Measurements from ENCODE around the gene SMARCB1.

SMARCB1 gene

DNA sequence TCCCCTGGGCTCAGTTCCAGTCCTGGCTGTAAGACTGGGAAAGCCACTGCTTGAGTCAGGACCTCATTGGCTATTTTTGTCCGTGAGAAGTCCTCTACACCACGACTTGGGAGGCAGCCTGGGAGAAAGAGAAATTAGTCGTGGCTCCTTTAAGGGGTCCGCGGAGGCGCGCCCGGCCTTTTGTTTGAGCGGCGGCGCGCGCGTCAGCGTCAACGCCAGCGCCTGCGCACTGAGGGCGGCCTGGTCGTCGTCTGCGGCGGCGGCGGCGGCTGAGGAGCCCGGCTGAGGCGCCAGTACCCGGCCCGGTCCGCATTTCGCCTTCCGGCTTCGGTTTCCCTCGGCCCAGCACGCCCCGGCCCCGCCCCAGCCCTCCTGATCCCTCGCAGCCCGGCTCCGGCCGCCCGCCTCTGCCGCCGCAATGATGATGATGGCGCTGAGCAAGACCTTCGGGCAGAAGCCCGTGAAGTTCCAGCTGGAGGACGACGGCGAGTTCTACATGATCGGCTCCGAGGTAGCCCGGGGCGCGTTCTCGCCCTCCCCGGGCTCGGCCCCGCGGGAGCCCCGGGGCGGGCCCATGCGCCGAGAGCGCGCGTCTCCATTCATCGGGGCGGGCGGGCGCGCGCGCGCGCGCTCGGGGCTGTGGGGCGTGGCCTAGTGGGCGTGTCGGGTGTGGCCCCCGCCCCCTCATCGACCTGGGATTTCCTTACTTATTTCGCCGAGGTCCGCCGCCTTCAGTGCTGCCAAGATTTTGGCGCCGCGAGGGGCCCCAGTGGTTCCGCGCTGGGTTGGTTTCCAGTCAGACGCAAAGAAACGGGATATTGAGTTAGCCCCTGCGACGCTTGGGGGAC is at the start of gene SMARCB1:
SMARCB1 (plus strand) TSS at position 215 of the 848 bp plus-strand sequence; CDS start at position 419, 204 bp downstream.
- DNase-seq (ENCODE audit: low read depth in 2 of 2), result peak; percentile 83 to 88

DNA sequence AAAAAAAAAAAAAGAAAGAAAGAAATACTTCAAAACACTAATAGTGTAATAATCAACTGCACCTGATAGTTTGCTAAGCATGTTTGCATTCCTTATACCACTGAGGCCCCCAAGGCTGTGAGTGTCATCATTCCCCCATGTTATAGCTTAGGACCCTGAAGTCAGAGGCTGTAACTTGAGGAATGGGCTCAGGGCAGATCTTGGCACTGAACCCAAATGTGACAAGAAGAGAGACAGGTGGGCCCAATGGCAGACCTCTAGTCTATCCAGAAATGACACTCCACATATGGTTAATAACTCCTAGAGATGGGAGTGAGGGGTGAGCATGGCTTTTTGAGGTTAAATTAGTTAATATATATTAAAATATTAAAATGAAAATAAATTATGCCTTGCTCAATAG is 49.1 kb upstream of the SMARCB1 start:
- no peak for DNase-seq (ENCODE audit: low read depth in 2 of 2)

DNA sequence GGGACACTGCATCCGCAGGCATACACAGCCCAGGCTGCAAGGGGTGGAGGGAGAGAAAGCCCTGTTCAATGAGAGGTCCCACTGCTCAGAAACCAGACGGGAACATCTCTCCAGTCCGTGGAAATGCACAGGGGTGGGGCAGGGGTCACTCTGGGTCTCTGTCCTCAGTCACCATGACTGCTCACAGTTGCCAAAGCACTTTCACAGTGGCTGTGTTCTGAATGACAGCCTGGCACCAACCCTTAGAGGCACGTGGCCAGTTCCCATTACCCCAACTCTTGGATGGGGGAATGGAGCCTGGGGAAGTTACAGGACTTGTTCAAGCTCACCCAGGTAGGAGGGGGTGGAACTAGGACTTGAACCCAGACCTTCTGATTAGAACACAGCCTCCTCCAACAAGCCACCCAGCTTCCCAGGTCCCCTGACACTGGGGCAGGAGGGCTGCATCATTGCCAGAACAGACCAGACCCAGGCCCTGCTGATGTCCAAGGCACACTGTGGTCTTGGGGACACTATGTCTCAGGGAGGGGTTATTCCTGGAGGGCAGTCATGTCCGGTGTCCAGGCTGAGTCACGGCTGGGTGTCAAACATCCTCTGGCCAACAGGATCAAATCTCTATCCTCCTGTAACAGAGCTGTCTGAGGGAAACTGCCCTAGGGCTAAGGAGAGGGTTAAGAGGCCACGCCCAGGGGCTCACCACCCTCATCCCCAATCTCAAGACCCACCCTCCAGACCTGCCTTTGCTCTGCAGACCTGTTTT is 44.1 kb upstream of the SMARCB1 start:
- no peak for DNase-seq (ENCODE audit: low read depth in 2 of 2)

DNA sequence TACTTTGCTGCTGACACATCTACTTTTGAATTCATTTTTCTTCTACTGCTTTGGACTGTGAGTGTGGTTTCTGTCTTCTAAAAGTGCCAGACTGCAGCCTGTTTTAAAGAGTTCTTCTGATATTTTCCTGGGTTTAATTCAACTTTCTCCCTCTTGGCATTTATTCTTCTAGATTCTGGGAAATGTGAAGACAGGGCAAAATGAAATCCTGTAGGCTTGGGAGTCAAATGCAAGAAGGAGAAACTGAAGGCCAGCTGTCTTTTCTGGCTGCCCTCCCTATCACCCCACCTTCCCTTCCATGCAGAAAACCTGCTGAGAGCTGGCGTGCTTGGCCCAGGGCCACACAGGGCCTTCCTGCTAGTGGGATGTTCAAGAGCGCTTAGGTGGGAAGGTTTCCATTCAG is 43.5 kb upstream of the SMARCB1 start:
- DNase-seq (ENCODE audit: low read depth in 2 of 2), result no peak

DNA sequence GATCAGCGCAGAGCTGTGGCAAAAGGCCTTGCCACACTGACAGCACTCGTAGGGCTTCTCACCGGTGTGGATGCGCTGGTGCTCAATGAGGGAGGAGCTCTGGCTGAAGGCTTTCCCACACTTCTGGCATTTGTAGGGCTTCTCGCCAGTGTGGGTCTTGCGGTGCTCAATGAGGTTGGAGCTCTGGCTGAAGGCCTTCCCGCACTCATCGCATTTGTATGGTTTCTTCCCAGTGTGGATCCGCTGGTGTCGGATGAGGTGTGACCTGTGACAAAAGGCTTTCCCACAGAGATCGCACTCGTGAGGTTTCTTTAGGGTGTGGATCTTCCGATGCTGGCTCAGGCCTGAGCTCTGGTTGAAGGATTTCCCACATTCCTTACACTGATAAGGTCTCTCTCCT is 42.8 kb upstream of the SMARCB1 start:
- no peak for DNase-seq (ENCODE audit: low read depth in 2 of 2)

DNA sequence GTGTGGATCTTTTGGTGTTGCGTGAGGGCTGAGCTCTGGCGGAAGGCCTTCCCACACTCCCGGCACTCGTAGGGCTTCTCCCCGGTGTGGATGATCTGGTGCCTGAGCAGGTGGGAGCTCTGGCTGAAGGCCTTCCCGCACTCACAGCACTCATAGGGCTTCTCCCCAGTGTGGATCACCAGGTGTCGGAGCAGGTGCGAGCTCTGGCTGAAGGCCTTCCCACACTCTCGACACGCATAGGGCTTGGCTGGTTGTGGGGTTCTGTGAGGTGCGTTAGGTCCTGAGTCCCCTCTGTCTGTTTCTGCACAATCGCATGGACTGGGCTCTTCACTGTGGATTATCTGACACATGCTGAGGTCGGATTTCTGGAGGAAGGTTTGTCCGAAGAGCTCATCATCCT is 42.3 kb upstream of the SMARCB1 start:
- DNase-seq (ENCODE audit: low read depth in 2 of 2), result no peak

DNA sequence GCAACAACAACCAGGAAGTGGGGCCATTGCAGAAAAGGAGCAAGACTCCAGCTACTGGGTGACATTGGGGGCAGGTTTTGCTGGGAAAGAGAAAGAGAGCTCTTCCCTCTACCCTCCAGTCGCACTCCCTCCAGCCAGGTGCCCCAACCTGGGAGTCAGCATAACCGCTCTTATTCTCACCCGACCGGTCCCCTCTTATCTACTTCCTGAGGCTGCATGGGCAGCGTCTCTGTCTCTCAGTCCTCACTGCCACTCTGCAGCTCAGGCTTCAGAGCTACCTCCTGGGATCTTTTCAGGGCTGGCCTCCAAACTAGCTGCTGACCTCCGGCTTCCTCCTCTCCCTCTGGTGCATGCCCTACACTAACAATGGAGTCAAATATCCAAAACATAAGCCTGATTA is 41.0 kb upstream of the SMARCB1 start:
- DNase-seq (ENCODE audit: low read depth in 2 of 2), result no peak

DNA sequence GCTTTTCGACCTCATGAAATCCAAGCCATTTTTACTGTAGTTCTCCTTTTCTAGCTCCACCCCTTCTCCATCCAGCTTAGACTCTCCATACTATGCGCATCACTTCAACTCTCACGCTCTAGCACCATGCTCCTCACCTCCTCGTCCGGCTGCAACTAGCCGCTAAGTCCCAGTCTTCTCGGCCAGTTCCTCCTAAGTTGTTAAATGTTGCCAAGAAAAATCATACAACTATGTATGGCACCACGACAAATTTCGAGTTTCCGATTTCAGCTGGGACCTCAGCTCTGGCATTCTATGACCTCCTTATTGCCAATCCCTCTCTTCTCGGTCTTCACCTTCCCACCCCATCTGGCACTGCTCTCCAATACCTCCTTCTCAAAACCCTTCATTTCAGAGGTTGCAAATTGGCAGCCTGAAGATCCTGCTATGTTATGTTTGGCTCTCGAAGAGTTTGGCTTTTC is 36.9 kb upstream of the SMARCB1 start:
- DNase-seq (ENCODE audit: low read depth in 2 of 2), result no peak

DNA sequence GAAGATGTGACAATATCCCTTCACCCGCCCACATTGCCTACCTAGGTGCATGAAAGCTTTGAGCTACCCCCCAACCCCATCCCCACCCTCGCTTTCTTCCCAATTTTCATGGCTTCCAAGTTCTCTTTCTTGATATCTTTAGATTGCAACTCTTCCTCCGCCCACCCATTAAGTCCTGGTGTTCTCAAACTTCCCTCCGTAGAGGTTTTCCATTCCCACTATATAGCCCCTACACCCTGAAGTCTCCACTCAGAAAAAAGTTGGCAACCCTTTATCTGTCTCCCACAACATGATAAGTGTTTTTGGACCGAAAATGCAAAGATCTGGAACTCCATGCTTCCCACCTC is 36.4 kb upstream of the SMARCB1 start:
- DNase-seq (ENCODE audit: low read depth in 2 of 2), result no peak

DNA sequence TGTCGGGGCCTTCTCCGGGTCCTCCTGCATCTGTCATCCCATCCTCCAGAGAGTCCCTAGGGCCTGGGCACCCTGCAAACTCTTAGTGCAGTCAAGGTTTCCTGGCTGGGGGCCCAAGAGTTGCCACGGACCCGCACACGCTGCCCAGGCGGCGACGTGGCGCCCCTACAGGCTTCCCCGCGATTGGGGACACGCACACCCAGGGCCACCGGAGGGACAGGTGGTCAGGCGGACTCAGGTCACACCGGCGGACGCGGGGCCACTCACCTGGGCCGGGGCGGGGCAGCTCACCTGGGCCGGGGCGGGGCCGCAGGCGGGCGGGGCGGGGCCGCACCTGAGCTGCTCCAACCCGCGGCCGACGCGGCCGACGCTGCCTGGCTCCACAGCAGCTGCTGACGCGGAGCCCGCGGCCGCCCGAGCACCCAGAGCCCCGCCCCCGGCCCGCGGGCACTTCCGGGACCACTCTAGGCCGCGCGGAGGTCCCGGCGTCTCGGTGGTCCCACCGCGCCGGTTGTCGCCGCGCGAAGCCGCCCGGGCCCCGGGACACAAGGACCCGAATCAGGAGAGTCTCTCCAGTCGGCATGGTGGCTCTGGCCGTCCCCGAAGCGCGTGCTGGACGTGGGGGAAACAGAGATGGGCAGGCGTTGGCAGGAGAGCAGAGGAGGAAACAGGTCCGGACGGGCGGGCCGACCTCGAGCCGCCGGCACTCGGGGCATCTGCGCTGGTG is 35.9 kb upstream of the SMARCB1 start, which contains the start of gene ZNF70:
ZNF70 (minus strand) TSS at position 399 of the 727 bp plus-strand sequence. CDS start 5,972 bp downstream, outside the sequence.
- DNase-seq (ENCODE audit: low read depth in 2 of 2), result peak; percentile 67 to 69

DNA sequence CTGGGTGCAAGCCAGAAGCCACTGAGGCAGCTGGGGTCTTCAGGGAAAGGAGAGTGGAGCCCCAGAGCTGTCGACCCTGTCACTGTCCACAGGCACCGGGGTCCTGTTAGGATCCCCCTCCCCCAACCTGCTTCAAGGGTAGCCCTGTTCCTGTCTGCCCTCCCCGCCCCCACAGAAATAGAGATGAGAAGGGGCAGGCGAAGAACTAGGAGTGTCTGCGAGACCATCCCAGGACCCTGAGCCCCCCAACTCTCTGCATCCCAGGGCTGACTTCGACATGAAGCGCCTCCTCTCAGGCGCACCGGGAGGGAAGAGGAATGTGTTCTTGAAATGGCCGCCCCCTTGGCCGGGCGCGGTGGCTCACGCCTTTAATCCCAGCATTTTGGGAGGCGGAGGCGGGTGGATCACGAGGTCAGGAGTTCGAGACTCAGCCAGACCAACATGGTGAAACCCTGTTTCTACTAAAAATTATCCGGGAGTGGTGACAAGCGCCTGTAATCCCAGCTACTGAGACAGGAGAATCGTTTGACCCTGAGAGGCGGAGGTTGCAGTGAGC is 35.2 kb upstream of the SMARCB1 start:
- no peak for DNase-seq (ENCODE audit: low read depth in 2 of 2)

DNA sequence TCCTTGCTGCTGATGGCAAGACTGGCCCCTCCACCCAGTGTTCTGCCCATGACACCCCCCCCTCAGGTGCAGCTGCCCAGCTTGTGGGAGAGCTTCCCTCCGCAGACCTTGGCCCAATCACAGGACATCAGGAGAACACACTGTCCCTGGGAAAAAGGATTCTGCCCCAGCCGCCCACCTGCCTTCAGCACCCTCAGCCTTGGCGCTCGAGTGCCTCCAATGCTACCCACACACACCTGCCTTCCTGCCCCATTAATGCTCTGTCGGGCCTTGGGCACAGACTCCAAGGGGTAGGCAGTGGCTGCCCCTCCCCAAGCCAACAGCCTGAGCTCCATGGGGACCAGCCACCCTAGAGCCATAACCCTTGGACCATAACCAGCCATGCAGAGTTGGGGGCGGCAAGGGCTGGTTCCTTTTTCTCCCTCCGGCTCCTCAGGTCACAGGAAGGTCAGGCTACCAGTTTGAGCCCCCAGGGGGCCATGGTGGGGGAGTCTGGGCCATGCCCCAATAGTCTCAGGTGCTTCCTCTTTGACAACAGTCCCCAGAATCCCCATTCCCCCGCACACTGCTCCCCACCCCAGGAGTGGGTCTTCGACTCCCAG is 34.6 kb upstream of the SMARCB1 start:
- no peak for DNase-seq (ENCODE audit: low read depth in 2 of 2)

DNA sequence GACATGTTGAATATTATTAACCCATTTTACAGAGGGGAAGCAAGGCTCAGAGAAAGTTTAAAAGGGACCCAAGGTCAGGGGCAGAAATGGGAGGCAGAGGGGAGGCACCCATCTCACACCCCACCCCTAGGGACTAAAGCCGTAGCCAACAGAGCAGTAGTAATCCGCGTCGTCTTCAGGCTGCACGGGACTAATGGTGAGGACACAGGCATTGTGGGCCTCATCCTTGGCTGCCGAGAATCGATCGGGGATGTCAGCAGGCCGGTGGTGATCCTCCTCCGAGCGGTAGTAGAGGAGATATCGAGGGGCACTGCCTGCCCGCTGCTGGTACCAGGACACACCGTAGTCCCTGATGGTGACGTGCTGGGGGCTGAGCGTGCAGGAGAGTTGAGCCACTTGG is 34.0 kb upstream of the SMARCB1 start:
- no peak for DNase-seq (ENCODE audit: low read depth in 2 of 2)

DNA sequence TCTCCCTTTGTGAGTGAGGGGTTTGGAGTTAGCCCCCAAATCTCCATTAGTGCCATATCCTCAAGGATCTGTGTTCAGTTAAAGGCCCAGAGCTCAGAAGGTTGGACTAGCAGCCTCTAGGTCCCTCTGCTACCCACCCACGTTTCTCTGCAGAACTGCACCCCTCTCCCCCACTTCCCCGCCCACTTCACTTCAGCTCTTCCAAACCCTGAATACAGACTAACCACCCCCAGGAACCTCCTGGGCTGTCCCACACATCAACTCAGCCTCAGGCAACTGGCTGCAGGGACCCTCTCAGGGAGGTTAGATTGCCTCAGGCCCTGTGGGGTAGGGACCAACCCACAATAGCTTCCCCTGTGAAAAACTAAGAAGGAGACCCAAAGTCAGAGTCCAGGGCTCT is 33.4 kb upstream of the SMARCB1 start:
- DNase-seq (ENCODE audit: low read depth in 2 of 2), result no peak

DNA sequence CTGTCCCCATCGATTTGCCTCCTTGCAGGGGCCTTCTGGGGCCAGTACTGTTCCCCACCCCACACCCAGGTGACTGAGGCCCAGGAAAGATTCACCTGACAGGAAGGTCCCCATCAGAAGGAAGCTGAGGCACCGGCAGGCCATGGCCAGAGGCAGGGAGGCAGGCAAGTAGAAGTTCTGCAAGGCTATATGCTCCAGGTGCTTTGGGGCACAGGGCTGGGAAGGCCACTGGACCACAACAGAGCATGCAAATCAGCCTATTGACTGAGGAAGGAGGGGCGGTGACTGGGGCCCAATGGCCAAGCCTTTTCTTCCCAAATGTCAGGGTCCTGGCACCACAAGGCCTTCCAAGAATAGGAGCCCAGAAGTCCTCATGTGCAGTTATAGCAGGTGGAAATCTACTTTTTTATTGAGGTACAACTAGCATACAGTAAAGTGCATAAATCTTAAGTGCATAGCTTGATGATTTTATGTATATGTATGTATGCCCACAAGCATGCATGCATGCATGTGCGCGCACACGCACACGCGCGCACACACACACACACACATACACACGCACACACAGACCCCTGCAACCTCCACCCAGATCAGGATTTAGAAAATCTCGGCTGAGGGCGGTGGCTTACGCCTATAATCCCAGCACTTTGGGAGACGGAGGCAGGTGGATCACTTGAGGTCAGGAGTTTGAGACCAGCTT is 32.4 kb upstream of the SMARCB1 start, which contains the start of gene VPREB3:
VPREB3 (minus strand) TSS at position 206 of the 700 bp plus-strand sequence; CDS start at position 144, 62 bp downstream.
- DNase-seq (ENCODE audit: low read depth in 2 of 2), result no peak

DNA sequence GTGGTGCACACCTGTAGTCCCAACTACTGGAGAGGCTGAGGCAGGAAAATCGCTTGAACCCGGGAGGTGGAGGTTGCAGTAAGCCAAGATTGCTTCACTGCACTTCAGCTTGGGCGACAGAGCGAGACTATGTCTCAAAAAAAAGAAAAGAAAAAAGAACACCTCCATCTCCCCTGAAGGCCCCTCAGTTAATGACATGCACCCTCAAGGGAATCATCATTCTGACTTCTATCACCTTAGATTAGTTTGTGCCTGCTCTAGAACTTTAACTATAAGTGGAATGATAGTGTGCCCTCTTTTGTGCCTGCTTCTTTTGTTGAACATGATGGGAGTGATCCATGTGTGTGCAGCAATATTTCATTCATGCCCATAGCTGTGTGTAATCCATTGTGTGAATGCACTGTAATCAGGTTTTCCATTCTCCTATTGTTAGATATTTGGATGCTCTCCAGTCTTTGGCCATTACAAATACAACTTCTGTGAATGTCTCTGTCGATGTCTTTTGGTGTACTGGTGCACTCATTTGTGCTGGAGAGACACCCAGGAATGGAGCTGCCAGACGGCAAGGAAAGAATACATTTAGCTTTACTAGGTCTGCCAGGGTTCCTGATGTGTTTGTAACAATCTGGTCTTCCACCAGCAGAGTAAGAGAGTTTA is 31.7 kb upstream of the SMARCB1 start:
- no peak for DNase-seq (ENCODE audit: low read depth in 2 of 2)

DNA sequence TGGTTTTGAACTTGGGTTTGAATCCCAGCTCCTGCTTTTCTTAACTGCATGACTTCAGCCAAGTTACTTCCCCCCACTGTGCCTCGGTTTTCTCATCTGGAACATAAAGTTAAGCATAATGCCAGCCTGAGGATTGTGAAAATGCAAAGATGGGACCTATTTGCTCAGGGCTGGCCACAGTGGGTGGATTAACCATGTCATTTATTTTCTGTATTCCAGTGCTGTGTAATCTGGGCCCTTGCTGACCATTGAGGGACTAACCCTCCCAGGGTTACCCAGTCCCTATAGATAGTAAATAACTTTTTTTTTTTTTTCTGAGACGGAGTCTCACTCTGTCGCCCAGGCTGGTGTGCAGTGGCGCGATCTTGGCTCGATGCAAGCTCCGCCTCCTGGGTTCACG is 31.1 kb upstream of the SMARCB1 start:
- DNase-seq (ENCODE audit: low read depth in 2 of 2), result no peak

DNA sequence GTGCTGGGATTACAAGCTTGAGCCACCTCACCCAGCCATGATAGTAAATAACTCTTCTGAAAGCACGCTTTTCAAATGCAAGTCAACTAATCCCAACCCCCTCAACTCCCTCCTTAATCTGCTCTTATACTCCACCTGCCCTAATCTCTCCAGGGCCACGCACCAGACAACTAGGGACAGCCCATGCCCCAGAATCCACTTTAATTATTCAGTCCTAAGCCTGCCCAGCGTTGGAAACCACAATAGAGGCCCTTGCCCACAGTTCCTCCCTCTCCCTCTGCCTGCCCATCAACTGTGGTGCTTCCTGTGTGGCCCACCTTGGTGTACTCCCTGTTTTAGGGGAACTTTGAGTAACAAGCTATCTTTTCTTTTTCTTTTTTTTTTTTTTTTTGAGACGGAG is 29.9 kb upstream of the SMARCB1 start:
- no peak for DNase-seq (ENCODE audit: low read depth in 2 of 2)

DNA sequence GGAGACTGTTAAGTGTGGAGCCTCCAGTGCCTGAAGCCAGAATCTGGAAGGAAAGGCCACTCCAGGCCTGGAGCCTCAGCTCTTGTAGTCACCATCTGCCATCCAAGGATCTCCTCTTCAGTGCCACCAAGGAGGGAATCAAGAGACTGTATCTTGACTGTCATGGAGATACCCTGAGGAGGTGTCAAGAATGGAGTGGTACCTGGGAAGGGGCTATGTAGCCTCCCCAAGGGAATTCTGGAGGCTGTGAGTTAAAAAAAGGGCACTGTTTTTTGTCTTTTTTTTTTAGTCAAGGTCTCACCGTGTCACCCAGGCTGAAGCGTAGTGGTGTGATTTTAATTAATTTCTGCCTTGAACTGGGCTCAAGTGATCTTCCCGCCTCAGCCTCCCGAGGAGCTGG is 27.2 kb upstream of the SMARCB1 start:
- DNase-seq (ENCODE audit: low read depth in 2 of 2), result no peak

DNA sequence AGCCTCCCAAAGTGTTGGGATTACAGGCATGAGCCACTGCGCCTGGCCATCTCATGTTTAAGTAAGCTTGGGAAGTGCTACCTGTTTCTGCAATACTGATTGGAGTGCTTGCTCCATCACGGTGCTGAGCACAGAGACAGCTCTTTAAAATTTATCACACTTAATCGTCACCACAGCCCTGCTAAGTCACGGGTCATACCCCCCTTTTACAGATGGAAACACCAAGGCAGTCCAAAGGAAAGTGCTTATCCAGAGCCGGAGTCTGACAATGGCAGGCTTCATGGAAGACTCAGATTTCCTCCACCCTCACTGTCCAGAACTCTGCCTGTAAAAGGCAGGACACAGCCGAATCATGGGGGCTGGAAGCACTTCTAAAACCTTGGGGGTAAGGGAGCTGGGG is 26.7 kb upstream of the SMARCB1 start:
- DNase-seq (ENCODE audit: low read depth in 2 of 2), result no peak
